ENCODE data around the gene BID. TPM values are rescaled to one million over a fixed set of nuclear protein-coding genes. Genes with fewer than 3 reads are reported as not detected.

BID gene
- total RNA-seq, 1 donor from 2014 or later: 33.6 TPM

- DNase-seq (ENCODE audit: low read depth): no peak
- no peak overlapping the region for H3K4me3 ChIP-seq (ENCODE audit: low read depth, low read length)
- TF ChIP-seq, protein P1, sequence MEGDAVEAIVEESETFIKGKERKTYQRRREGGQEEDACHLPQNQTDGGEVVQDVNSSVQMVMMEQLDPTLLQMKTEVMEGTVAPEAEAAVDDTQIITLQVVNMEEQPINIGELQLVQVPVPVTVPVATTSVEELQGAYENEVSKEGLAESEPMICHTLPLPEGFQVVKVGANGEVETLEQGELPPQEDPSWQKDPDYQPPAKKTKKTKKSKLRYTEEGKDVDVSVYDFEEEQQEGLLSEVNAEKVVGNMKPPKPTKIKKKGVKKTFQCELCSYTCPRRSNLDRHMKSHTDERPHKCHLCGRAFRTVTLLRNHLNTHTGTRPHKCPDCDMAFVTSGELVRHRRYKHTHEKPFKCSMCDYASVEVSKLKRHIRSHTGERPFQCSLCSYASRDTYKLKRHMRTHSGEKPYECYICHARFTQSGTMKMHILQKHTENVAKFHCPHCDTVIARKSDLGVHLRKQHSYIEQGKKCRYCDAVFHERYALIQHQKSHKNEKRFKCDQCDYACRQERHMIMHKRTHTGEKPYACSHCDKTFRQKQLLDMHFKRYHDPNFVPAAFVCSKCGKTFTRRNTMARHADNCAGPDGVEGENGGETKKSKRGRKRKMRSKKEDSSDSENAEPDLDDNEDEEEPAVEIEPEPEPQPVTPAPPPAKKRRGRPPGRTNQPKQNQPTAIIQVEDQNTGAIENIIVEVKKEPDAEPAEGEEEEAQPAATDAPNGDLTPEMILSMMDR (conservative IDR thresholded peaks at IDR 0.05; ENCODE audit: low read depth, low read length): no peak
These were observed 9.0 kb upstream of the BID start for GRCh38 chr22:17783312-17783711.

GRCh38 chr22:17782621-17783020 lies 8.4 kb upstream of the BID start:
- no peak for DNase-seq (ENCODE audit: low read depth)
- TF ChIP-seq, protein P1 (conservative IDR thresholded peaks at IDR 0.05; ENCODE audit: low read depth, low read length): no peak

GRCh38 chr22:17782158-17782557 lies 7.9 kb upstream of the BID start:
- DNase-seq (ENCODE audit: low read depth): no peak
- H3K4me3 ChIP-seq (ENCODE audit: low read depth, low read length): no peak overlapping the region
- TF ChIP-seq, protein P1 (conservative IDR thresholded peaks at IDR 0.05; ENCODE audit: low read depth, low read length): no peak

More at GRCh38 chr22:17782621-17783020, 8.4 kb upstream of the BID start:
- H3K4me3 ChIP-seq (ENCODE audit: low read depth, low read length): no peak overlapping the region

- H3K4me3 ChIP-seq (ENCODE audit: low read depth, low read length): peak overlapping the region; percentile 21
- DNase-seq (ENCODE audit: low read depth): peak; percentile 86
- TF ChIP-seq, protein P1 (conservative IDR thresholded peaks at IDR 0.05; ENCODE audit: low read depth, low read length): no peak
These were observed 7.2 kb upstream of the BID start for GRCh38 chr22:17781319-17782031.

GRCh38 chr22:17780741-17781318 lies 6.6 kb upstream of the BID start:
- DNase-seq (ENCODE audit: low read depth): no peak
- no peak overlapping the region for H3K4me3 ChIP-seq (ENCODE audit: low read depth, low read length)
- TF ChIP-seq, protein P1 (conservative IDR thresholded peaks at IDR 0.05; ENCODE audit: low read depth, low read length): no peak

GRCh38 chr22:17780116-17780740 lies 6.0 kb upstream of the BID start:
- TF ChIP-seq, protein P1 (conservative IDR thresholded peaks at IDR 0.05; ENCODE audit: low read depth, low read length): no peak
- no peak for DNase-seq (ENCODE audit: low read depth)
- no peak overlapping the region for H3K4me3 ChIP-seq (ENCODE audit: low read depth, low read length)
